B cell (primary cell): ENCODE data around the gene PROB1.

ENCODE experiments used
- EZH2 ChIP-seq: IDR thresholded peaks from 2 replicates; pipeline ENCODE4 v1.6.1; 2012; ENCODE audit warnings: borderline replicate concordance, low read depth, mild to moderate bottlenecking, moderate library complexity, low read length; ENCODE audit not compliant: insufficient read depth, poor library complexity, severe bottlenecking
- TF ChIP-seq, protein P1 (sequence below): fragments of 200-600 bp; IDR thresholded peaks from one replicate; pipeline ENCODE4 v1.8.0; 2022; ENCODE audit warnings: antibody characterized with exemption, mild to moderate bottlenecking

DNA sequence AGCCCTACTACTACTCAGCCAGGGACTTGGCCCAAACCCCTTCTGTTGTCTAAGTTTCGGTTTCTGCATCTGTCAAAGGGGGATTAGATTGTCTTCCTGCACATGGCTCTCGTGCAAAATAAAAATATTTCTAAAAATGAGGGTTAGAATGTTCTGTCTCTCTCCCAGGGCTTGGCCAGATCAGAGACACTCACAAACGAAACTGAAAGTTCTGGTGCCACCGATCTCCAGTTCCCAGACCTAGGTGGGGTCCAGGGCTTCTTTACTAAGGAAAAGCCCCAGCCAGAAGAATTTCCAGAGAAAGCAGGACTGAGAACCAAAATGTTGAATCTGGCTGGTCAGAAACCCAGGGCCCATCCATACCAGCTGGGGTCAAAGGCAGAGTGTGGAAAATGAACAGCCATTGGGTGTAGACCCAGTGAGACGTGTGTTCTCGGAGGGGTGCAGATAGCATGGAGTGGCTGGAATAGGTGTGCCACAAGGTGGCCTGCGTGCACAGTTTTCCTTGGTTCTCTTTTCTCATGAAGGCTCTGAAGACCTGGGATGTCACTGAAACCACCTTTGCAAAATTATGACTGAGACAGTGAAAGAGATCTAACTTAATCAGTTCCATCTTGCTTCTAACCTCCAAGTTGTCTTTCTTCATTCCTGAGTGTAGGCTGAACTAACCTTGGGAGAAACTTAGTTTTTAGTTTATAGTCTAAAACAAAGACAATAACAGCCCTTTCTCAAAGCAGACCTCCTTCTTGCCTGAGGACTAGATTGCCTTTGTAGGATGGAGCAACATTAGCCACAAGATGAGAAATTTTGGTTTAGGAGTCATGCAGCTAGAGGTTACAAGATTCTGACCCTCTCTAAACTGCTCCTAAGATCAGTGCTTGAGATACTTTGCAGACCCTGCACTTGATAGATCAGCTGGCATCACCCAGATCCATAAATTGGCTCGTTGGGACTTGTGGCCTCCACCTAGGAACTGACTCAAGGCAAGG is 9.5 kb downstream of the PROB1 start:
- TF ChIP-seq, protein P1, sequence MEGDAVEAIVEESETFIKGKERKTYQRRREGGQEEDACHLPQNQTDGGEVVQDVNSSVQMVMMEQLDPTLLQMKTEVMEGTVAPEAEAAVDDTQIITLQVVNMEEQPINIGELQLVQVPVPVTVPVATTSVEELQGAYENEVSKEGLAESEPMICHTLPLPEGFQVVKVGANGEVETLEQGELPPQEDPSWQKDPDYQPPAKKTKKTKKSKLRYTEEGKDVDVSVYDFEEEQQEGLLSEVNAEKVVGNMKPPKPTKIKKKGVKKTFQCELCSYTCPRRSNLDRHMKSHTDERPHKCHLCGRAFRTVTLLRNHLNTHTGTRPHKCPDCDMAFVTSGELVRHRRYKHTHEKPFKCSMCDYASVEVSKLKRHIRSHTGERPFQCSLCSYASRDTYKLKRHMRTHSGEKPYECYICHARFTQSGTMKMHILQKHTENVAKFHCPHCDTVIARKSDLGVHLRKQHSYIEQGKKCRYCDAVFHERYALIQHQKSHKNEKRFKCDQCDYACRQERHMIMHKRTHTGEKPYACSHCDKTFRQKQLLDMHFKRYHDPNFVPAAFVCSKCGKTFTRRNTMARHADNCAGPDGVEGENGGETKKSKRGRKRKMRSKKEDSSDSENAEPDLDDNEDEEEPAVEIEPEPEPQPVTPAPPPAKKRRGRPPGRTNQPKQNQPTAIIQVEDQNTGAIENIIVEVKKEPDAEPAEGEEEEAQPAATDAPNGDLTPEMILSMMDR, result no peak
- no peak for TF ChIP-seq EZH2
